ENCODE data around the gene ADGRG3. TPM values are rescaled to one million over a fixed set of nuclear protein-coding genes. Genes with fewer than 3 reads are reported as not detected.
A peak's percentile ranks its signal among the peaks of the same experiment; 100 is the strongest.

The ADGRG3 gene
- total and polyA plus RNA-seq, 2 of the 13 experiments (the other 11 are each of a cell fraction or from before 2014, with no cell fraction given) = 2.7 to 11.8 TPM

DNA sequence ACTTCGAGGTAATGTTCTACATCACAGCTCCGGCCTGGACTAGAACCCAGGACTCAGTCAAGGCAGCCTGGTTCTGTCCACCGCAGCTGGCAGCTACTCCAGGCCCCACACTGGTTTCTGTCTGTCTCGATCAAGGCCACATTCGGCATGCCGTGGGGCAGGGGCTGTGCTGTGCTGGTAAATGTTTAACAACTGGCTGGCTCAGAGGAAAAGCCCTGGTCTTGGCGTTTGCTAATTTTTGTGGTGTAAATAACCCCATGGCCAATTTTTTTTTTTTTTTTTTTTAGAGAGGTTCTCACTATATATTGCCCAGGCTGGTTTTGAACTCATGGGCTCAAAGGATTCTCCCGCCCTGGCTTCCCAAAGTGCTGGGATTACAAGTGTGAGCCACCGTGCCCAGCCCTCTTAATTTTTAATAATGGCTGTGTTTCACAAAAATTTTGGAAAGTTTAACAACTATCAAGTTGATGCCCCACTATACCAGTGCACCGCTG lies 26.2 kb downstream of the ADGRG3 start (continued):
- TF ChIP-seq, protein P1, sequence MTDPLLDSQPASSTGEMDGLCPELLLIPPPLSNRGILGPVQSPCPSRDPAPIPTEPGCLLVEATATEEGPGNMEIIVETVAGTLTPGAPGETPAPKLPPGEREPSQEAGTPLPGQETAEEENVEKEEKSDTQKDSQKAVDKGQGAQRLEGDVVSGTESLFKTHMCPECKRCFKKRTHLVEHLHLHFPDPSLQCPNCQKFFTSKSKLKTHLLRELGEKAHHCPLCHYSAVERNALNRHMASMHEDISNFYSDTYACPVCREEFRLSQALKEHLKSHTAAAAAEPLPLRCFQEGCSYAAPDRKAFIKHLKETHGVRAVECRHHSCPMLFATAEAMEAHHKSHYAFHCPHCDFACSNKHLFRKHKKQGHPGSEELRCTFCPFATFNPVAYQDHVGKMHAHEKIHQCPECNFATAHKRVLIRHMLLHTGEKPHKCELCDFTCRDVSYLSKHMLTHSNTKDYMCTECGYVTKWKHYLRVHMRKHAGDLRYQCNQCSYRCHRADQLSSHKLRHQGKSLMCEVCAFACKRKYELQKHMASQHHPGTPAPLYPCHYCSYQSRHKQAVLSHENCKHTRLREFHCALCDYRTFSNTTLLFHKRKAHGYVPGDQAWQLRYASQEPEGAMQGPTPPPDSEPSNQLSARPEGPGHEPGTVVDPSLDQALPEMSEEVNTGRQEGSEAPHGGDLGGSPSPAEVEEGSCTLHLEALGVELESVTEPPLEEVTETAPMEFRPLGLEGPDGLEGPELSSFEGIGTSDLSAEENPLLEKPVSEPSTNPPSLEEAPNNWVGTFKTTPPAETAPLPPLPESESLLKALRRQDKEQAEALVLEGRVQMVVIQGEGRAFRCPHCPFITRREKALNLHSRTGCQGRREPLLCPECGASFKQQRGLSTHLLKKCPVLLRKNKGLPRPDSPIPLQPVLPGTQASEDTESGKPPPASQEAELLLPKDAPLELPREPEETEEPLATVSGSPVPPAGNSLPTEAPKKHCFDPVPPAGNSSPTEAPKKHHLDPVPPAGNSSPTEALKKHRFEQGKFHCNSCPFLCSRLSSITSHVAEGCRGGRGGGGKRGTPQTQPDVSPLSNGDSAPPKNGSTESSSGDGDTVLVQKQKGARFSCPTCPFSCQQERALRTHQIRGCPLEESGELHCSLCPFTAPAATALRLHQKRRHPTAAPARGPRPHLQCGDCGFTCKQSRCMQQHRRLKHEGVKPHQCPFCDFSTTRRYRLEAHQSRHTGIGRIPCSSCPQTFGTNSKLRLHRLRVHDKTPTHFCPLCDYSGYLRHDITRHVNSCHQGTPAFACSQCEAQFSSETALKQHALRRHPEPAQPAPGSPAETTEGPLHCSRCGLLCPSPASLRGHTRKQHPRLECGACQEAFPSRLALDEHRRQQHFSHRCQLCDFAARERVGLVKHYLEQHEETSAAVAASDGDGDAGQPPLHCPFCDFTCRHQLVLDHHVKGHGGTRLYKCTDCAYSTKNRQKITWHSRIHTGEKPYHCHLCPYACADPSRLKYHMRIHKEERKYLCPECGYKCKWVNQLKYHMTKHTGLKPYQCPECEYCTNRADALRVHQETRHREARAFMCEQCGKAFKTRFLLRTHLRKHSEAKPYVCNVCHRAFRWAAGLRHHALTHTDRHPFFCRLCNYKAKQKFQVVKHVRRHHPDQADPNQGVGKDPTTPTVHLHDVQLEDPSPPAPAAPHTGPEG (CRISPR knock-in tag; IDR thresholded peaks at IDR 0.05) = no peak
- no peak for TF ChIP-seq ZNF138 (CRISPR knock-in tag; IDR thresholded peaks at IDR 0.05; ENCODE audit: low read depth)
- TF ChIP-seq, protein P2, sequence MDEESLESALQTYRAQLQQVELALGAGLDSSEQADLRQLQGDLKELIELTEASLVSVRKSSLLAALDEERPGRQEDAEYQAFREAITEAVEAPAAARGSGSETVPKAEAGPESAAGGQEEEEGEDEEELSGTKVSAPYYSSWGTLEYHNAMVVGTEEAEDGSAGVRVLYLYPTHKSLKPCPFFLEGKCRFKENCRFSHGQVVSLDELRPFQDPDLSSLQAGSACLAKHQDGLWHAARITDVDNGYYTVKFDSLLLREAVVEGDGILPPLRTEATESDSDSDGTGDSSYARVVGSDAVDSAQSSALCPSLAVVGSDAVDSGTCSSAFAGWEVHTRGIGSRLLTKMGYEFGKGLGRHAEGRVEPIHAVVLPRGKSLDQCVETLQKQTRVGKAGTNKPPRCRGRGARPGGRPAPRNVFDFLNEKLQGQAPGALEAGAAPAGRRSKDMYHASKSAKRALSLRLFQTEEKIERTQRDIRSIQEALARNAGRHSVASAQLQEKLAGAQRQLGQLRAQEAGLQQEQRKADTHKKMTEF (CRISPR knock-in tag; IDR thresholded peaks at IDR 0.05) = peak; percentile 52; the same call in 1 of the 2 replicates
- peak; percentile 38 for TF ChIP-seq SKI (IDR thresholded peaks at IDR 0.05; ENCODE audit: partially characterized antibody)
- no peak for TF ChIP-seq SRSF4 (IDR thresholded peaks at IDR 0.05; ENCODE audit: low read depth, low read length, poor library complexity, severe bottlenecking)
- TF ChIP-seq, protein P3, sequence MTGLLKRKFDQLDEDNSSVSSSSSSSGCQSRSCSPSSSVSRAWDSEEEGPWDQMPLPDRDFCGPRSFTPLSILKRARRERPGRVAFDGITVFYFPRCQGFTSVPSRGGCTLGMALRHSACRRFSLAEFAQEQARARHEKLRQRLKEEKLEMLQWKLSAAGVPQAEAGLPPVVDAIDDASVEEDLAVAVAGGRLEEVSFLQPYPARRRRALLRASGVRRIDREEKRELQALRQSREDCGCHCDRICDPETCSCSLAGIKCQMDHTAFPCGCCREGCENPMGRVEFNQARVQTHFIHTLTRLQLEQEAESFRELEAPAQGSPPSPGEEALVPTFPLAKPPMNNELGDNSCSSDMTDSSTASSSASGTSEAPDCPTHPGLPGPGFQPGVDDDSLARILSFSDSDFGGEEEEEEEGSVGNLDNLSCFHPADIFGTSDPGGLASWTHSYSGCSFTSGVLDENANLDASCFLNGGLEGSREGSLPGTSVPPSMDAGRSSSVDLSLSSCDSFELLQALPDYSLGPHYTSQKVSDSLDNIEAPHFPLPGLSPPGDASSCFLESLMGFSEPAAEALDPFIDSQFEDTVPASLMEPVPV (CRISPR knock-in tag; IDR thresholded peaks at IDR 0.05) = no peak
- TF ChIP-seq MAZ (IDR thresholded peaks at IDR 0.05; ENCODE audit: borderline replicate concordance, low read depth, low read length) = no peak
- no peak for TF ChIP-seq MAZ (CRISPR knock-in tag; IDR thresholded peaks at IDR 0.05; ENCODE audit: low read depth)
- no peak for TF ChIP-seq GATA4 (IDR thresholded peaks at IDR 0.05; ENCODE audit: borderline replicate concordance, low read depth)
- no peak for TF ChIP-seq BRD4 (CRISPR knock-in tag; IDR thresholded peaks at IDR 0.05)
- no peak for TF ChIP-seq HCFC1 (IDR thresholded peaks at IDR 0.05; ENCODE audit: low read depth, low read length)
- TF ChIP-seq ARID2 (CRISPR knock-in tag; IDR thresholded peaks at IDR 0.05; ENCODE audit: borderline replicate concordance) = no peak
- no peak for TF ChIP-seq IRF2 (CRISPR knock-in tag; IDR thresholded peaks at IDR 0.05)
- TF ChIP-seq, protein P4, sequence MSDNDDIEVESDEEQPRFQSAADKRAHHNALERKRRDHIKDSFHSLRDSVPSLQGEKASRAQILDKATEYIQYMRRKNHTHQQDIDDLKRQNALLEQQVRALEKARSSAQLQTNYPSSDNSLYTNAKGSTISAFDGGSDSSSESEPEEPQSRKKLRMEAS (IDR thresholded peaks at IDR 0.05) = peak; percentile 66
- no peak for TF ChIP-seq ZFP36L1 (CRISPR knock-in tag; IDR thresholded peaks at IDR 0.05)
- TF ChIP-seq NFE2L1 (CRISPR knock-in tag; IDR thresholded peaks at IDR 0.05; ENCODE audit: borderline replicate concordance) = no peak
- peak; percentile 73 for TF ChIP-seq MED1 (CRISPR knock-in tag; IDR thresholded peaks at IDR 0.05)
- TF ChIP-seq ZNF552 (CRISPR knock-in tag; IDR thresholded peaks at IDR 0.05; ENCODE audit: borderline replicate concordance) = no peak
- no peak for TF ChIP-seq ZNF782 (CRISPR knock-in tag; IDR thresholded peaks at IDR 0.05; ENCODE audit: borderline replicate concordance)
- no peak for TF ChIP-seq GZF1 (CRISPR knock-in tag; IDR thresholded peaks at IDR 0.05)
- TF ChIP-seq SETDB1 (CRISPR knock-in tag; IDR thresholded peaks at IDR 0.05; ENCODE audit: borderline replicate concordance) = no peak

Measured in HepG2 (cell line).